CD14-positive monocyte (primary cell): ENCODE measurements around the gene TBC1D5. TPM values are rescaled to one million over a fixed set of nuclear protein-coding genes. Genes with fewer than 3 reads are reported as not detected.

Experiments used
- DNase-seq, 3 donors: peaks; one replicate each; pipeline ENCODE4 v3.0.0-alpha.2; 2011 to 2022
- H2AFZ ChIP-seq: 2 replicates; pipeline ENCODE4 v1.6.0; 2012; ENCODE audit warnings: mild to moderate bottlenecking, low read depth, low read length, inconsistent platforms; ENCODE audit not compliant: insufficient read depth, poor library complexity, severe bottlenecking
- H3K27ac ChIP-seq, 2 donors: 1 replicate in 1 of 2; 2 replicates in 1 of 2; pipeline ENCODE4 v1.5.1; 2012 to 2013; ENCODE audit warnings: low read length in 2 of 2, control low read depth in 1 of 2, inconsistent platforms in 1 of 2, low read depth in 1 of 2, mild to moderate bottlenecking in 1 of 2
- H3K27me3 ChIP-seq, 2 donors: one replicate each; pipeline versions ENCODE4 v1.6.0 to v1.6.1; 2011 to 2013; ENCODE audit warnings: low read length in 2 of 2; ENCODE audit not compliant: control insufficient read depth in 2 of 2, insufficient read depth in 2 of 2
- H3K36me3 ChIP-seq, 2 donors: replicated peaks in 1 of 2; 1 replicate in 1 of 2; 2 replicates in 1 of 2; pipeline versions ENCODE4 v1.5.1 to v1.6.1; 2012 to 2013; ENCODE audit warnings: low read length in 2 of 2, control low read depth in 1 of 2, inconsistent platforms in 1 of 2, mild to moderate bottlenecking in 1 of 2; ENCODE audit not compliant: insufficient read depth in 2 of 2, control insufficient read depth in 1 of 2
- H3K4me1 ChIP-seq, 2 donors: 1 replicate in 1 of 2; 2 replicates in 1 of 2; pipeline versions ENCODE4 v1.5.1 to v1.6.1; 2012 to 2013; ENCODE audit warnings: low read length in 2 of 2, control low read depth in 1 of 2, inconsistent platforms in 1 of 2, mild to moderate bottlenecking in 1 of 2, moderate library complexity in 1 of 2; ENCODE audit not compliant: insufficient read depth in 2 of 2, control insufficient read depth in 1 of 2
- H3K4me2 ChIP-seq: replicated peaks from 2 replicates; pipeline ENCODE3; 2012; ENCODE audit warnings: low read length, moderate library complexity, mild to moderate bottlenecking; ENCODE audit not compliant: poor library complexity, severe bottlenecking; ENCODE audit errors: extremely low read depth
- H3K4me3 ChIP-seq, 3 experiments: fragments of 200-600 bp in 1 of 3; sonication (generic) in 1 of 3; replicated peaks in 1 of 3; 1 replicate in 2 of 3; 2 replicates in 1 of 3; pipeline ENCODE4 v1.5.1; 2011 to 2013; ENCODE audit warnings: low read length in 3 of 3, mild to moderate bottlenecking in 3 of 3, control low read depth in 2 of 3, low read depth in 2 of 3, inconsistent platforms in 1 of 3, moderate library complexity in 1 of 3
- H3K79me2 ChIP-seq: 2 replicates; pipeline ENCODE4 v1.6.0; 2012; ENCODE audit warnings: mild to moderate bottlenecking, control low read depth, inconsistent platforms, low read length, moderate library complexity; ENCODE audit not compliant: insufficient read depth
- H3K9ac ChIP-seq: 2 replicates; pipeline ENCODE4 v1.6.0; 2017; ENCODE audit warnings: low read length, mild to moderate bottlenecking; ENCODE audit not compliant: insufficient read depth, poor library complexity, severe bottlenecking
- H3K9me3 ChIP-seq, 2 donors: replicated peaks in 1 of 2; 1 replicate in 1 of 2; 2 replicates in 1 of 2; pipeline versions ENCODE4 v1.5.1 to v1.6.1; 2012 to 2013; ENCODE audit warnings: low read length in 2 of 2, control low read depth in 1 of 2; ENCODE audit not compliant: control insufficient read depth in 1 of 2, insufficient read depth in 1 of 2
- H4K20me1 ChIP-seq: 2 replicates; pipeline ENCODE4 v1.6.0; 2012; ENCODE audit warnings: mild to moderate bottlenecking, low read length, control low read depth, moderate library complexity; ENCODE audit not compliant: insufficient read depth
- H3K27ac Mint-ChIP-seq, 7 donors: one replicate each; pipeline ENCODE4 v1.8.0; 2020; ENCODE audit warnings: mild to moderate bottlenecking in 7 of 7, mixed read lengths in 7 of 7, moderate library complexity in 6 of 7, inconsistent platforms in 2 of 7
- H3K27me3 Mint-ChIP-seq, 3 donors: one replicate each; pipeline ENCODE4 v1.8.0; 2021 to 2022; ENCODE audit warnings: low read depth in 3 of 3, mild to moderate bottlenecking in 3 of 3, mixed read lengths in 3 of 3, moderate library complexity in 3 of 3, inconsistent platforms in 1 of 3
- H3K36me3 Mint-ChIP-seq, 2 donors: one replicate each; pipeline ENCODE4 v1.8.0; 2020; ENCODE audit warnings: mixed read lengths in 2 of 2, inconsistent platforms in 1 of 2, mild to moderate bottlenecking in 1 of 2
- H3K4me1 Mint-ChIP-seq: one replicate; pipeline ENCODE4 v1.8.0; 2020; ENCODE audit warnings: mild to moderate bottlenecking, mixed read lengths
- H3K4me3 Mint-ChIP-seq, 2 donors: one replicate each; pipeline ENCODE4 v1.8.0; 2020; ENCODE audit warnings: mild to moderate bottlenecking in 2 of 2, mixed read lengths in 2 of 2, moderate library complexity in 1 of 2
- H3K9me3 Mint-ChIP-seq, 7 donors: one replicate each; pipeline ENCODE4 v1.8.0; 2020 to 2022; ENCODE audit warnings: mixed read lengths in 7 of 7, mild to moderate bottlenecking in 6 of 7, moderate library complexity in 6 of 7, inconsistent platforms in 2 of 7
- WGBS: methylation state at CpG from one replicate; pipeline ENCODE4 v1.1.5; 2013; ENCODE audit warnings: missing lambda C conversion rate; ENCODE audit not compliant: insufficient coverage; 5-methylcytosine and 5-hydroxymethylcytosine counted together
- intact Hi-C, 2 donors: fragments of 100-400 bp; cut with micrococcal nuclease; formaldehyde crosslinking; loops; one replicate each; pipeline versions ENCODE4 v1.15.0 to v1.15.1; 2023
- polyA plus RNA-seq, 3 donors: library from polyadenylated mRNA; depleted of rRNA in 1 of 3; unstranded in 2 of 3; stranded (reverse) in 1 of 3; fragments of 300-500 nt in 2 of 3; fragments of >200 nt in 1 of 3; fragmentation: Illumina TruSeq in 2 of 3; gene quantifications; 1 replicate in 2 of 3; 2 replicates in 1 of 3; pipeline ENCODE4 v1.2.3, GENCODE V29; 2012 to 2021
- TF ChIP-seq, protein P1 (sequence below): fragments of 200-600 bp; IDR thresholded peaks from one replicate; pipeline ENCODE4 v1.8.0; 2022; ENCODE audit warnings: antibody characterized with exemption, mild to moderate bottlenecking

Gene TBC1D5
- polyA plus RNA-seq, 3 donors: 17.6 to 35.3 (median 21.0) TPM

GRCh38 chr3:17629400-17629799, 113.0 kb downstream of the TBC1D5 start:
- Mint-ChIP-seq H3K9me3 (no peaks in the 10 kb centered on the region), H3K27me3 (peaks cover 0 to 2% (median 0%) of the 10 kb centered on the region in 3 donors), H3K4me1 (peaks cover 42% of the 10 kb centered on the region), H3K4me3 (no peak overlapping the region), H3K36me3 (no peaks in the 10 kb centered on the region), H3K27ac (no peak overlapping the region)
- Histone ChIP-seq H3K27me3 (no peaks in the 10 kb centered on the region), H3K9me3 (no peaks in the 10 kb centered on the region), H3K4me3 (no peak overlapping the region), H3K36me3 (no peaks in the 10 kb centered on the region), H3K4me1 (peaks cover 10 to 42% of the 10 kb centered on the region in 2 donors), H3K27ac (no peak overlapping the region), H2AFZ (no peak overlapping the region), H3K4me2 (no peak overlapping the region), H4K20me1 (peaks cover 9% of the 10 kb centered on the region), H3K79me2 (peaks cover 41% of the 10 kb centered on the region), H3K9ac (no peak overlapping the region)
- TF ChIP-seq, protein P1, sequence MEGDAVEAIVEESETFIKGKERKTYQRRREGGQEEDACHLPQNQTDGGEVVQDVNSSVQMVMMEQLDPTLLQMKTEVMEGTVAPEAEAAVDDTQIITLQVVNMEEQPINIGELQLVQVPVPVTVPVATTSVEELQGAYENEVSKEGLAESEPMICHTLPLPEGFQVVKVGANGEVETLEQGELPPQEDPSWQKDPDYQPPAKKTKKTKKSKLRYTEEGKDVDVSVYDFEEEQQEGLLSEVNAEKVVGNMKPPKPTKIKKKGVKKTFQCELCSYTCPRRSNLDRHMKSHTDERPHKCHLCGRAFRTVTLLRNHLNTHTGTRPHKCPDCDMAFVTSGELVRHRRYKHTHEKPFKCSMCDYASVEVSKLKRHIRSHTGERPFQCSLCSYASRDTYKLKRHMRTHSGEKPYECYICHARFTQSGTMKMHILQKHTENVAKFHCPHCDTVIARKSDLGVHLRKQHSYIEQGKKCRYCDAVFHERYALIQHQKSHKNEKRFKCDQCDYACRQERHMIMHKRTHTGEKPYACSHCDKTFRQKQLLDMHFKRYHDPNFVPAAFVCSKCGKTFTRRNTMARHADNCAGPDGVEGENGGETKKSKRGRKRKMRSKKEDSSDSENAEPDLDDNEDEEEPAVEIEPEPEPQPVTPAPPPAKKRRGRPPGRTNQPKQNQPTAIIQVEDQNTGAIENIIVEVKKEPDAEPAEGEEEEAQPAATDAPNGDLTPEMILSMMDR: no peak
- DNase-seq: no peak
- intact Hi-C loops: no loop called here

DNA sequence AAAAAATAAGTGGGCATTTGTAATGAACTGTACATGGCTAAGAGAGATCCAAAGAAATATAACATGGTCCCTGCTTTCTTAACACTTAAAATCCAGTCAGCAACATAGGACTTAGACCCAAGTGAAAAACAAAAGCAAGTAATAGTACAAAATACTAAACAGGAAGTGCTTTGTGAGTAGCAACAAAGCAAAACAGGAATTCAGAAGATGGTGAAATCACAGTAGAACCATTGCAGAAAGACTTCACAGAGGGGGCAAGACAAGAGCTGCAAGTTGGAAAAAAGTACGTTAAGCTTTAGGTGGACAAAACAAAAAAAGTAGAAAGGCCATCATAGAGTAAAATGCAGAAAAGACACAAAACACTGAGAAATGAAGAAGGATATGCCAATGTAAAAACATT, 116.0 kb downstream of the TBC1D5 start:
- no CpG with 5 or more reads among the region's 1 CpG for WGBS
- Histone ChIP-seq H3K9ac (peak overlapping the region; percentile 30), H4K20me1 (no peaks in the 10 kb centered on the region), H3K4me3 (peak overlapping the region; percentile 24 to 78 (median 66)), H3K27ac (peak overlapping the region in 1 of 2 donors; percentile 79), H3K9me3 (no peaks in the 10 kb centered on the region), H3K79me2 (peaks cover 23% of the 10 kb centered on the region), H3K4me2 (peak overlapping the region; percentile 72), H3K4me1 (peaks cover 7 to 24% of the 10 kb centered on the region in 2 donors), H2AFZ (peak overlapping the region; percentile 54), H3K36me3 (peaks cover 0 to 22% of the 10 kb centered on the region in 2 donors), H3K27me3 (no peaks in the 10 kb centered on the region)
- peak overlapping the region; percentile 9 to 89 (median 77) for H3K27ac Mint-ChIP-seq
- peaks cover 28% of the 10 kb centered on the region for H3K4me1 Mint-ChIP-seq
- intact Hi-C loops: no loop called here
- peaks cover 0 to 2% (median 0%) of the 10 kb centered on the region in 3 donors for H3K27me3 Mint-ChIP-seq
- peak; percentile 39 to 68 (median 44) for DNase-seq
- no peaks in the 10 kb centered on the region for H3K9me3 Mint-ChIP-seq
- TF ChIP-seq, protein P1: no peak
- peak overlapping the region; percentile 63 to 90 for H3K4me3 Mint-ChIP-seq
- H3K36me3 Mint-ChIP-seq: peaks cover 3 to 16% of the 10 kb centered on the region in 2 donors
